ENCODE data around the gene MACROD2.

DNA sequence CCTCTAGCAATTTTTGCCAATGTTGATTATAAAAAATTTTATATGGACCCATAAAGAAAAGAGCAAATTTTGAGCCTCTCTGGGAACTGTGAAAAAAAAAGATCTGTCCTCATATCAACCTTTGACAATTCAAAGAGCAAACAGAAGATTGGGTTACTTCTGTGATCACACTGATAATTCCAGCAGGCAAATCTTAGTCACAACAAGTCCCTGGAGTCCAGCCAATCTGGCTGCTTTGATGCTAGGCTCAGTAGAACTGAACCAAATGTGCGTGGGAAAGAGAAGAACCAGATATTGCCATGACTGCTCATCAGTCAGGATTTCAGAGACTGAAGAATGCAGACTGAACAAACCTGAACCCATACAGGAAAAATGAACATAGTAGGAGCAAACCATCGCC lies 780.5 kb downstream of the MACROD2 start:
- TF ChIP-seq POLR2A (IDR thresholded peaks at IDR 0.05) (no peak), CTCF (IDR thresholded peaks at IDR 0.05) (no peak)
